Cardiac fibroblast (primary cell): Measurements from ENCODE around the gene KIAA1217.
A peak's percentile ranks its signal among the peaks of the same experiment; 100 is the strongest.

Source experiments
- DNase-seq, 2 donors: peaks; one replicate each; pipeline versions ENCODE4 v3.0.0 to v3.0.0-alpha.2; 2010; ENCODE audit warnings: low read depth in 2 of 2
- H3K4me3 ChIP-seq, 2 donors: replicated peaks in 1 of 2; 1 replicate in 1 of 2; 2 replicates in 1 of 2; pipeline ENCODE4 v1.5.1; 2011; ENCODE audit warnings: low read depth in 2 of 2, low read length in 2 of 2, mild to moderate bottlenecking in 2 of 2, moderate library complexity in 1 of 2
- TF ChIP-seq, protein P1 (sequence below): IDR thresholded peaks from one replicate; pipeline ENCODE4 v1.5.1; 2011; ENCODE audit warnings: low read depth, mild to moderate bottlenecking, low read length, inconsistent platforms

Gene KIAA1217

DNA sequence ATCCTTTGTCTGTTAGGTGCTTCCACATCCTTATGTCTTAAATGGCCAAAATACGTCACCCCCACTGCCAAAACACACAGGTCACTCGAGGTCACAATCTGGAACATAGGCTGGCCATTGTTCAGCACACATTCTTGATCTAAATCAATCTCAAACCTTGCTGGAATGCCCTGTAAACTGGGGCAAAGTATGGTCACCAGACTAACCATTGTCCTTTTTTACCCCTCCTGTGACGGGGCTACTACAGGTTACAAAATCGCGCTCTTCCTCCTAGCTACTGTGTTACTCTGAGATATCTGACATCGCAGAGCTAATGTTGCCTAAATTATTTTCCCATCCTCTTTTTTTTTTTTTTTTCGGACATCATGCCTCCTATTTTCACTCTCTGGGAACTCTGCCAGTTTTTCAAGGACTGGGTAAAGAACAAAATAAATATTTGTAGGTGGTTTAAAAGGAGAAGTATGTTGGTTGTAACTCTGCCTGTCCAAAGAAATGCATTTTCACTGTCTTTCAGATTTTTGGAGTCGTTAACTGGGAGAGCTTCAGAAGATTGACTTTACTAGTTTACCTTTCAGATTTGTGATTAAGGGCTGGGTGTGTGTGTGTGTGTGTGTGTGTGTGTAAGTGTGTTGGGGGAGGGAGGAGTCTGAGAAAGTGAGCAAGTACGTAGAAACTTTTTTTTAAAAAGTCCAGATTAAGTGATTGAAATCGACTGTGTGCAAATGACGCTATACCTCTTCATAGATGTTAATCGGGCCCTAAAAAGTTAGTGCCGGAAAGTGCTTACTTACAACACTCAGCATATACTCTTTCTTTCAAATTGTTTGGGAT lies 942 bp upstream of the KIAA1217 start:
- TF ChIP-seq, protein P1, sequence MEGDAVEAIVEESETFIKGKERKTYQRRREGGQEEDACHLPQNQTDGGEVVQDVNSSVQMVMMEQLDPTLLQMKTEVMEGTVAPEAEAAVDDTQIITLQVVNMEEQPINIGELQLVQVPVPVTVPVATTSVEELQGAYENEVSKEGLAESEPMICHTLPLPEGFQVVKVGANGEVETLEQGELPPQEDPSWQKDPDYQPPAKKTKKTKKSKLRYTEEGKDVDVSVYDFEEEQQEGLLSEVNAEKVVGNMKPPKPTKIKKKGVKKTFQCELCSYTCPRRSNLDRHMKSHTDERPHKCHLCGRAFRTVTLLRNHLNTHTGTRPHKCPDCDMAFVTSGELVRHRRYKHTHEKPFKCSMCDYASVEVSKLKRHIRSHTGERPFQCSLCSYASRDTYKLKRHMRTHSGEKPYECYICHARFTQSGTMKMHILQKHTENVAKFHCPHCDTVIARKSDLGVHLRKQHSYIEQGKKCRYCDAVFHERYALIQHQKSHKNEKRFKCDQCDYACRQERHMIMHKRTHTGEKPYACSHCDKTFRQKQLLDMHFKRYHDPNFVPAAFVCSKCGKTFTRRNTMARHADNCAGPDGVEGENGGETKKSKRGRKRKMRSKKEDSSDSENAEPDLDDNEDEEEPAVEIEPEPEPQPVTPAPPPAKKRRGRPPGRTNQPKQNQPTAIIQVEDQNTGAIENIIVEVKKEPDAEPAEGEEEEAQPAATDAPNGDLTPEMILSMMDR: no peak
- peak overlapping the region in 1 of 2 donors; percentile 57 for H3K4me3 ChIP-seq
- peak; percentile 56 to 81 for DNase-seq

- TF ChIP-seq, protein P1: no peak
- DNase-seq: peak; percentile 28 to 69
- peak overlapping the region; percentile 35 to 57 for H3K4me3 ChIP-seq
Observed at GRCh38 chr10:24209432-24209771, 464 bp downstream of the KIAA1217 start.

DNA sequence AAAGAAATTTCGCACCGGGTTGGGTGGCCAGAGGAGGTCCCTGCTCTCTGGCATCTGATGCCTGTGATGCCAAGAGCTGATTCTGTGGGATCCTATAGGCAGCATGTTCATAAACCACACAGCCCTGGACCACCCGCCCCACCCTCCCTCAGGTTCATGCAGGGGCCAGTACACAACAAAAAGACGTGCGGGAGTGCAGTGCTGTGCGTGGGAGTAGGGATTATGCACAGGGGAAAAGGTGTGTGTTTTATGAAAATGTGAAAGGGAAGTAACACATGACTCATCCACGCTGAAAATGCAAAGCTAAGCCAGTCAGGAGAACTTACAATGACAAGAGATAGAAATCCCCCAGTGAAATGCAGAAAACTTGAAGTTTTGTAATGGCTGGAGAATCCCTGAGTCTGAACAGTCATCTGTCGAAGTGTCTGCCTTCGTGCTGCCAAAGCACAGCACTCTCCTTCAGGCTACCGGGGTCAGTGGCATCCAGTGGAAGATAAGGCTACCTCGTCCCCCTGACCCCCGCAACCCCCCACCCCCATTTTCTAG lies 1.1 kb downstream of the KIAA1217 start:
- DNase-seq: peak; percentile 71 to 91
- peak overlapping the region; percentile 35 to 57 for H3K4me3 ChIP-seq
- TF ChIP-seq, protein P1: no peak

GRCh38 chr10:24210501-24210900 lies 1.6 kb downstream of the KIAA1217 start:
- TF ChIP-seq, protein P1: no peak
- DNase-seq: peak in 1 of 2 donors; percentile 41

DNA sequence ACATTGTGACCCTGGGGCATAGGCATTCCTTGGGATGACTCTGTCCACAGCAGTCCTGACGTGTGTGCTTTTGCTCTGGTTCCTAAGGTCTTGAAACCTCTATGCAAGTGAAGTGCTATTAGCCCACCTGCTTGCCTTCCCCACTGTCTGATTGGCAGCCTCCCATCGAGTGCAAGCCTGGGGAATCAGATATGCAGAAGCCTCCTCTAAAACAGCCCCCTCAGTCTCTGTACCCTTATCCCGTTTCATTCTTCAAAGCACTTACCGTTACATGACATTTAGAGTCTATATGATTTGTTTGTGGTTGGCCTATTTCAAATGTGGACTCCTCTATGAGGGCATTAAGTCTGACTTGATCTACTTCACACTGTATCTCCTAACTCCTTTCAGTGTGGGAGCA lies 4.3 kb downstream of the KIAA1217 start:
- no peak overlapping the region for H3K4me3 ChIP-seq
- DNase-seq: no peak
- TF ChIP-seq, protein P1: no peak

More at GRCh38 chr10:24210501-24210900, 1.6 kb downstream of the KIAA1217 start:
- peak overlapping the region in 1 of 2 donors; percentile 57 for H3K4me3 ChIP-seq

DNA sequence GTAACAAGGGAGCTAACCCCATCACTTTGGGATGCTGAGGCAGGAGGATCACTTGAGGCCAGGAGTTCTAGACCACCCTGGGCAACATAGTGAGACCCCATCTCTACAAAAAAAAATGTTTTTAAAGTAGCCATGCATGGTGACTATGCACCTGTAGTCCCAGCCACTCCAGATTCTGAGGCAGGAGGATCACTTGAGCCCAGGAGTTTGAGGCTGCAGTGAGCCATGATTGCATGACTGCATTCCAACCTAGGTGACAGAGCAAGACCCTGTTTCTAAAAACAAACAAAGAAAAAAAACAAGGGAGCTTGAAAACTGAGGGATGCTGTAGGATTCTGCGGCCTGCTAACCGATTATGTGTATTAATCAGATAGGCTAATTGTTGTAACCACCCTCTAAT lies 4.9 kb downstream of the KIAA1217 start:
- H3K4me3 ChIP-seq: no peak overlapping the region
- TF ChIP-seq, protein P1: no peak
- DNase-seq: no peak
